Epithelial cell of proximal tubule (primary cell): ENCODE data around the gene TACC2. TPM values are rescaled to one million over a fixed set of nuclear protein-coding genes. Genes with fewer than 3 reads are reported as not detected.

Experiments used
- DNase-seq: peaks from one replicate; pipeline ENCODE4 v3.0.0-alpha.2; 2011; ENCODE audit warnings: low read depth
- H3K4me3 ChIP-seq: 2 replicates; pipeline ENCODE4 v1.5.1; 2011; ENCODE audit warnings: low read depth, mild to moderate bottlenecking, low read length
- CTCF ChIP-seq: conservative IDR thresholded peaks from 2 replicates; pipeline ENCODE4 v1.5.1; 2012; ENCODE audit warnings: low read depth, mild to moderate bottlenecking, low read length
- total RNA-seq: library from RNA; depleted of rRNA; stranded (reverse); fragments of >200 nt; gene quantifications from 2 replicates; pipeline ENCODE4 v1.2.3, GENCODE V29; 2015

Gene TACC2
- total RNA-seq, 1 donor from 2014 or later: 23.9 TPM

GRCh38 chr10:122163174-122164022 is 174.4 kb downstream of the TACC2 start:
- no peak for DNase-seq
- TF ChIP-seq CTCF: no peak
- H3K4me3 ChIP-seq: peak overlapping the region; percentile 24

- no peak for DNase-seq
- H3K4me3 ChIP-seq: no peak overlapping the region
- TF ChIP-seq CTCF: no peak
Observed at GRCh38 chr10:122164023-122164601, 175.1 kb downstream of the TACC2 start.

- TF ChIP-seq CTCF: no peak
- no peak overlapping the region for H3K4me3 ChIP-seq
- peak; percentile 49 for DNase-seq
Observed at GRCh38 chr10:122164815-122165483, 176.0 kb downstream of the TACC2 start.

- no peak for DNase-seq
- H3K4me3 ChIP-seq: no peak overlapping the region
- TF ChIP-seq CTCF: no peak
Observed at GRCh38 chr10:122165484-122166276, 176.7 kb downstream of the TACC2 start.

GRCh38 chr10:122168101-122168500 is 179.1 kb downstream of the TACC2 start:
- no peak overlapping the region for H3K4me3 ChIP-seq
- TF ChIP-seq CTCF: no peak
- no peak for DNase-seq

- TF ChIP-seq CTCF: no peak
- H3K4me3 ChIP-seq: no peak overlapping the region
- DNase-seq: no peak
Observed at GRCh38 chr10:122168598-122169394, 179.8 kb downstream of the TACC2 start.
